ENCODE measurements around the gene HOXC11. TPM values are rescaled to one million over a fixed set of nuclear protein-coding genes. Genes with fewer than 3 reads are reported as not detected.

HOXC11 gene
- polyA plus RNA-seq, 1 experiment: not detected

GRCh38 chr12:54014377-54015017 is 41.6 kb downstream of the HOXC11 start:
- no peak overlapping the region for H3K27ac ChIP-seq (ENCODE audit: low read depth, low read length)
- peaks cover 97% of the 10 kb centered on the region for H3K27me3 ChIP-seq (ENCODE audit: control insufficient read depth, insufficient read depth, low read length)
- H3K9me3 ChIP-seq (ENCODE audit: control insufficient read depth, insufficient read depth, low read length): peaks cover 11% of the 10 kb centered on the region; the same call in 1 of the 2 replicates
- POLR2A ChIA-PET: no interaction called here
- CTCF ChIA-PET: interaction anchor here (0.9 to 1.0 kb wide), 2 partner anchors 9 to 311 kb away, joined by 3 read pairs; partner anchors contain the start of gene COPZ1
- H3K4me3 ChIP-seq (ENCODE audit: low read depth, low read length): no peak overlapping the region
- TF ChIP-seq, protein P1, sequence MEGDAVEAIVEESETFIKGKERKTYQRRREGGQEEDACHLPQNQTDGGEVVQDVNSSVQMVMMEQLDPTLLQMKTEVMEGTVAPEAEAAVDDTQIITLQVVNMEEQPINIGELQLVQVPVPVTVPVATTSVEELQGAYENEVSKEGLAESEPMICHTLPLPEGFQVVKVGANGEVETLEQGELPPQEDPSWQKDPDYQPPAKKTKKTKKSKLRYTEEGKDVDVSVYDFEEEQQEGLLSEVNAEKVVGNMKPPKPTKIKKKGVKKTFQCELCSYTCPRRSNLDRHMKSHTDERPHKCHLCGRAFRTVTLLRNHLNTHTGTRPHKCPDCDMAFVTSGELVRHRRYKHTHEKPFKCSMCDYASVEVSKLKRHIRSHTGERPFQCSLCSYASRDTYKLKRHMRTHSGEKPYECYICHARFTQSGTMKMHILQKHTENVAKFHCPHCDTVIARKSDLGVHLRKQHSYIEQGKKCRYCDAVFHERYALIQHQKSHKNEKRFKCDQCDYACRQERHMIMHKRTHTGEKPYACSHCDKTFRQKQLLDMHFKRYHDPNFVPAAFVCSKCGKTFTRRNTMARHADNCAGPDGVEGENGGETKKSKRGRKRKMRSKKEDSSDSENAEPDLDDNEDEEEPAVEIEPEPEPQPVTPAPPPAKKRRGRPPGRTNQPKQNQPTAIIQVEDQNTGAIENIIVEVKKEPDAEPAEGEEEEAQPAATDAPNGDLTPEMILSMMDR (IDR thresholded peaks at IDR 0.05; ENCODE audit: low read depth, low read length): no peak
- no peak for DNase-seq (ENCODE audit: low read depth, low spot score)

GRCh38 chr12:54015018-54015931 is 42.3 kb downstream of the HOXC11 start:
- ChIA-PET CTCF (interaction anchor here (0.7 to 1.0 kb wide), 3 partner anchors 10 to 479 kb away, joined by 3 read pairs; partner anchors contain the start of gene COPZ1), POLR2A (no interaction called here)
- no peak overlapping the region for H3K4me3 ChIP-seq (ENCODE audit: low read depth, low read length)

GRCh38 chr12:54016051-54016450 is 43.1 kb downstream of the HOXC11 start:
- CTCF ChIA-PET: interaction anchor here (0.5 to 0.9 kb wide), 2 partner anchors 185 to 355 kb away, joined by 3 to 4 read pairs; no protein-coding TSS in a partner anchor
- DNase-seq (ENCODE audit: low read depth, low spot score): no peak
- Histone ChIP-seq H3K27ac (ENCODE audit: low read depth, low read length) (no peak overlapping the region), H3K9me3 (ENCODE audit: control insufficient read depth, insufficient read depth, low read length) (peaks cover 12% of the 10 kb centered on the region; the same call in 1 of the 2 replicates), H3K4me3 (ENCODE audit: low read depth, low read length) (no peak overlapping the region), H3K27me3 (ENCODE audit: control insufficient read depth, insufficient read depth, low read length) (peaks cover 97% of the 10 kb centered on the region)
- POLR2A ChIA-PET: interaction anchor here (0.6 kb wide), 1 partner anchor 176 kb away, joined by 4 read pairs; no protein-coding TSS in a partner anchor
- TF ChIP-seq, protein P1 (IDR thresholded peaks at IDR 0.05; ENCODE audit: low read depth, low read length): no peak

More at GRCh38 chr12:54015018-54015931, 42.3 kb downstream of the HOXC11 start:
- DNase-seq (ENCODE audit: low read depth, low spot score): no peak
- TF ChIP-seq, protein P1 (IDR thresholded peaks at IDR 0.05; ENCODE audit: low read depth, low read length): no peak
- Histone ChIP-seq H3K27ac (ENCODE audit: low read depth, low read length) (no peak overlapping the region), H3K9me3 (ENCODE audit: control insufficient read depth, insufficient read depth, low read length) (peaks cover 12% of the 10 kb centered on the region; the same call in 1 of the 2 replicates), H3K27me3 (ENCODE audit: control insufficient read depth, insufficient read depth, low read length) (peaks cover 97% of the 10 kb centered on the region)

DNA sequence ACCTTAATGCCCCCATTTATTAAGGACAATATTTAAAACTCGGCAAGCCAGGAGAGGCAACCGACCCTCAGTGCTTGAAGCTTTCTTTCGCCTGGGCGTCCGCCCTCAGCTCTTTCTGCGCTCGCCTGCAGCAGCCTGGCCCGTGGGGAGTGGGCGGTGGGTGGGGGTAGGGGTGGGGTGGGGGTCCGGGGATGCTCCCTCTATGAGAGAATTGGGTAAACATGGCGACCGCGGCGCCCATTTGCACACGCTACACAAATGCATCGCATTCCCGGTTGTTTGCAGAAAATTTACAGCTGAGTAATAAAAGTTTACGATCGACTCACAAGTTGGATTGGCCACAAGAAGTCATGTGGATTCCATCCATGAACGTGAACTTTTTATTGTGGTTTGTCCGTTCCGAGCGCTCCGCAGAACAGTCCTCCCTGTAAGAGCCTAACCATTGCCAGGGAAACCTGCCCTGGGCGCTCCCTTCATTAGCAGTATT is 43.6 kb downstream of the HOXC11 start:
- no peak for DNase-seq (ENCODE audit: low read depth, low spot score)
- H3K27ac ChIP-seq (ENCODE audit: low read depth, low read length): no peak overlapping the region
- ChIA-PET CTCF (interaction anchor here (0.5 to 1.2 kb wide), 3 partner anchors 10 to 354 kb away, joined by 3 to 4 read pairs (median 4); no protein-coding TSS in a partner anchor), POLR2A (interaction anchor here (0.6 kb wide), 1 partner anchor 175 kb away, joined by 4 read pairs; no protein-coding TSS in a partner anchor)
- peaks cover 97% of the 10 kb centered on the region for H3K27me3 ChIP-seq (ENCODE audit: control insufficient read depth, insufficient read depth, low read length)
- H3K4me3 ChIP-seq (ENCODE audit: low read depth, low read length): no peak overlapping the region
- peaks cover 12% of the 10 kb centered on the region; the same call in 1 of the 2 replicates for H3K9me3 ChIP-seq (ENCODE audit: control insufficient read depth, insufficient read depth, low read length)
- TF ChIP-seq, protein P1 (IDR thresholded peaks at IDR 0.05; ENCODE audit: low read depth, low read length): no peak
